ENCODE data around the gene HIF1A. TPM values are rescaled to one million over a fixed set of nuclear protein-coding genes. Genes with fewer than 3 reads are reported as not detected.

The HIF1A gene
- total RNA-seq, 1 donor from 2014 or later, result 338 TPM

- TF ChIP-seq CTCF (conservative IDR thresholded peaks at IDR 0.05; ENCODE audit: low read depth, low read length), result no peak
- H3K4me3 ChIP-seq (ENCODE audit: low read depth, low read length), result no peak overlapping the region
- no peak for DNase-seq (ENCODE audit: low read depth)
Measured at GRCh38 chr14:61768240-61768639, 72.9 kb downstream of the HIF1A start.

GRCh38 chr14:61769893-61770292 is 74.6 kb downstream of the HIF1A start:
- no peak for DNase-seq (ENCODE audit: low read depth)
- no peak overlapping the region for H3K4me3 ChIP-seq (ENCODE audit: low read depth, low read length)
- TF ChIP-seq CTCF (conservative IDR thresholded peaks at IDR 0.05; ENCODE audit: low read depth, low read length), result no peak

- TF ChIP-seq CTCF (conservative IDR thresholded peaks at IDR 0.05; ENCODE audit: low read depth, low read length), result no peak
- no peak for DNase-seq (ENCODE audit: low read depth)
Measured at GRCh38 chr14:61774861-61775260, 79.5 kb downstream of the HIF1A start.

GRCh38 chr14:61780125-61780524 is 84.8 kb downstream of the HIF1A start:
- H3K4me3 ChIP-seq (ENCODE audit: low read depth, low read length), result no peak overlapping the region
- no peak for TF ChIP-seq CTCF (conservative IDR thresholded peaks at IDR 0.05; ENCODE audit: low read depth, low read length)
- DNase-seq (ENCODE audit: low read depth), result no peak

More at GRCh38 chr14:61774861-61775260, 79.5 kb downstream of the HIF1A start:
- no peak overlapping the region for H3K4me3 ChIP-seq (ENCODE audit: low read depth, low read length)

GRCh38 chr14:61797309-61797708 is 102.0 kb downstream of the HIF1A start:
- no peak for TF ChIP-seq CTCF (conservative IDR thresholded peaks at IDR 0.05; ENCODE audit: low read depth, low read length)
- H3K4me3 ChIP-seq (ENCODE audit: low read depth, low read length), result no peak overlapping the region
- DNase-seq (ENCODE audit: low read depth), result no peak

Other genes starting within 250 kb of the HIF1A start
- 26.4 and 30.6 TPM in 2 replicates for gene SNAPC1, start 66.9 kb downstream of the HIF1A start, total RNA-seq
- gene SYT16, start 117.2 kb downstream of the HIF1A start, total RNA-seq, result 1.0 and 1.9 TPM in 2 replicates

Measured in epithelial cell of proximal tubule (primary cell).